NT2/D1 (cell line): ENCODE results near the gene ZDHHC7.

Experiments used
- SUZ12 ChIP-seq: IDR thresholded peaks from 2 replicates; pipeline ENCODE4 v1.6.1; 2011; ENCODE audit not compliant: insufficient read length, insufficient read depth; ENCODE audit errors: extremely low read depth
- YY1 ChIP-seq: IDR thresholded peaks from 2 replicates; pipeline ENCODE4 v1.6.1; 2011; ENCODE audit not compliant: insufficient read length, insufficient read depth

DNA sequence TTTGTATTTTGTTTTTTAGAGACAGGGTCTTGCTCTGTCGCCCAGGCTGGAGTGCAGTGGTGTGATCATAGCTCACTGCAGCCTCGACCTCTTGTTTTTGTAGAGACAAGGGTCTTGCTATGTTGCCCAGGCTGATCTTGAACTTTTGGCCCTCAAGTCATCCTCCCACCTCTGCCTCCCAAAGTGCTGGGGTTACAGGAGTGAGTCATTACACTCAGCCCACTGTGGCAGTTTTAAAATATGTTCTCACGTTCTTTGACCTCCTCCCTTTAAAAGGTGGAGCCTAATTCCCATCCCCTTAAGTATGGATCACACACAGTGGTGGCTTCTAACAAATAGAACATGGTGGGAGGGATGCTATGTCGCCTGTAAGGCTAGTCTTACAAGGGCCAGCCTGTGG, 67.7 kb downstream of the ZDHHC7 start:
- TF ChIP-seq YY1: no peak
- no peak for TF ChIP-seq SUZ12
